ENCODE measurements around the gene EIF2B1. TPM values are rescaled to one million over a fixed set of nuclear protein-coding genes. Genes with fewer than 3 reads are reported as not detected.

EIF2B1 gene
- 55.2 TPM for total RNA-seq

DNA sequence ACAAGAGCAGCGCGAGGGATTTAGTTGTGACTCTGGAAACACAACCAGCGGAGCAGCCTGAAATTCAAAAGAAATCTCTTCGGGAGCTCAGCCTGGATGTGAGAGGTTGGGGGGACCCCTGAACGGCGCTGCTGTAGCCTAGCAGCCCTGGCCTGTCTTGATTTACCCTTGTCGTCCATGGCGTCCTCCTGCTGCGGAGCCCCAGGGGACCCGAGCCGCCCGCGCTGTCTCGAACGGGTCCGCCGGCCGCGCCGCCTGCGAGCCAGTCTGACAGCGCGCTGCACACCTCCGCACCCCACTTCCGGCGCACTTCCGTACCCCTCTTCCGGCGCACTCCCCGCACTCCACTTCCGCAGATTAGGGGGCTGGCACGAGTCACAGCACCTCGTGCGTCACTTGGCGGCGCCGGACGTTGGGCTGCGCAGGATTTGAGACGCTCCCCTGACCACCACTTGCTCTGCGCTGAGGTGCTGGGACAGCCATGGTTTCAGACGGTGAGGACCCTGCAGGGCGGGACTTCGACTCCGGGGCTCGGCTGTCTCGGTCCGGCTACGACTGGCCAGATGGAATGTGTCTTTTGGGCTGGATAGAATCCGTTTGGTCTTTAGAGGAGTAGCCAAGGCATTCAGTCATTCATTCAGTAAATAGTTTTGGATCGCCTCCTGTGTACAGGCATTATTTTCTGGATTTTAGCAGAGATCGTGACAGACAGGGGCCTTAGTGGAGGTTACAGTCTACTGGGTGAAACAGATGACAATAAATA, at the start of gene EIF2B1, which contains the start of gene GTF2H3:
Gene EIF2B1 (minus strand): TSS at position 308 of the 763 bp plus-strand sequence. CDS start 129 bp downstream, at position 179.
Gene GTF2H3 (plus strand): TSS at position 451 of the 763 bp plus-strand sequence. CDS start 31 bp downstream, at position 482.
- intact Hi-C loops (cut with DNase I) = no loop called here
- Histone ChIP-seq H3K27ac (peak within 1 kb of the TSS; percentile 53), H3K9me3 (no peaks in the 10 kb centered on the region), H3K4me3 (peak within 1 kb of the TSS; percentile 69 to 77), H3K36me3 (peaks cover 0 to 34% of the 10 kb centered on the region in 2 donors), H3K4me1 (peaks cover 22% of the 10 kb centered on the region), H3K27me3 (no peaks in the 10 kb centered on the region)
- TF ChIP-seq POLR2AphosphoS5 (IDR thresholded peaks at IDR 0.05; ENCODE audit: insufficient read depth in 1 of 2, low read depth in 1 of 2) = peak; percentile 94 to 98
- TF ChIP-seq POLR2A (IDR thresholded peaks at IDR 0.05) = peak in 1 of 2 donors; percentile 10
- TF ChIP-seq, protein P1, sequence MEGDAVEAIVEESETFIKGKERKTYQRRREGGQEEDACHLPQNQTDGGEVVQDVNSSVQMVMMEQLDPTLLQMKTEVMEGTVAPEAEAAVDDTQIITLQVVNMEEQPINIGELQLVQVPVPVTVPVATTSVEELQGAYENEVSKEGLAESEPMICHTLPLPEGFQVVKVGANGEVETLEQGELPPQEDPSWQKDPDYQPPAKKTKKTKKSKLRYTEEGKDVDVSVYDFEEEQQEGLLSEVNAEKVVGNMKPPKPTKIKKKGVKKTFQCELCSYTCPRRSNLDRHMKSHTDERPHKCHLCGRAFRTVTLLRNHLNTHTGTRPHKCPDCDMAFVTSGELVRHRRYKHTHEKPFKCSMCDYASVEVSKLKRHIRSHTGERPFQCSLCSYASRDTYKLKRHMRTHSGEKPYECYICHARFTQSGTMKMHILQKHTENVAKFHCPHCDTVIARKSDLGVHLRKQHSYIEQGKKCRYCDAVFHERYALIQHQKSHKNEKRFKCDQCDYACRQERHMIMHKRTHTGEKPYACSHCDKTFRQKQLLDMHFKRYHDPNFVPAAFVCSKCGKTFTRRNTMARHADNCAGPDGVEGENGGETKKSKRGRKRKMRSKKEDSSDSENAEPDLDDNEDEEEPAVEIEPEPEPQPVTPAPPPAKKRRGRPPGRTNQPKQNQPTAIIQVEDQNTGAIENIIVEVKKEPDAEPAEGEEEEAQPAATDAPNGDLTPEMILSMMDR (IDR thresholded peaks at IDR 0.05) = no peak
- DNase-seq (ENCODE audit: extremely low spot score in 2 of 2) = peak; percentile 94 to 97

DNA sequence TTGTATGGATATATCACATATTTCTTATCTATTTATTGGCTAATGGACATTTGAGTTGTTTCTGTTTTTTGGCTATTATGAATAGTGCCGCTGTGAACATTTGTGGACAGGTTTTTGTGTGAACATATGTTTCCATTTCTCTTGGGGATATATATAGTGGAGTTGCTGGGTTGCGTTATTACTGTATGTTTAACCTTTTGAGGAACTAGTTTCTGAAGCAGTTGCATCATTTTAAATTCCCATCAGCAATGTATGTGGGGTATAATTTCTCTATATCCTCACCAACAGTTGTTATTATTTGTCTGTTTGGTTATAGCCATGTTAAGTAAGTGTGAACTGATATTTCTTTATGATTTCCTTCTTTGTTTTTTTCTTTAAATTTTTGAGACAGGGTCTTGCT, 48.1 kb upstream of the EIF2B1 start:
- H3K36me3 ChIP-seq = peaks cover 0 to 25% of the 10 kb centered on the region in 2 donors
- no peaks in the 10 kb centered on the region for H3K4me1 ChIP-seq
- H3K9me3 ChIP-seq = no peaks in the 10 kb centered on the region
- H3K27ac ChIP-seq = no peak overlapping the region
- intact Hi-C loops (cut with DNase I) = no loop called here
- H3K4me3 ChIP-seq = no peak overlapping the region
- no peak for DNase-seq (ENCODE audit: extremely low spot score in 2 of 2)
- H3K27me3 ChIP-seq = no peaks in the 10 kb centered on the region
- TF ChIP-seq POLR2A (IDR thresholded peaks at IDR 0.05) = no peak
- TF ChIP-seq, protein P1 (IDR thresholded peaks at IDR 0.05) = no peak
- no peak for TF ChIP-seq POLR2AphosphoS5 (IDR thresholded peaks at IDR 0.05; ENCODE audit: insufficient read depth in 1 of 2, low read depth in 1 of 2)

DNA sequence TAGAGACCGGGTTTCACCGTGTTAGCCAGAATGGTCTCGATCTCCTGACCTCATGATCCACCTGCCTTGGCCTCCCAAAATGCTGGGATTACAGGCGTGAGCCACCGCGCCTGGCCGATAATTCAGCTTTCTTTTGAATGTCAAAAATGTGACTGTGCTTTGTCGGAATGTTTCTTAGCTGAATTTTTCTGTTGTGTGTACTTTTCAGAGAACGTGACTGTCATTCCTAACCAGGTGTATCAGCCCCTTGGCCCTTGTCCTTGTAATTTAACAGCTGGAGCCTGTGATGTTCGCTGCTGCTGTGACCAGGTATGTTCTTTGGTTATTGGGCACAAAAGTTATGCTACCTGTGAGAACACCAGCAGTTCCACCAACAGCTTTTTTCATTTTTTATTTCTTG, 45.5 kb upstream of the EIF2B1 start:
- H3K4me3 ChIP-seq = no peak overlapping the region
- peaks cover 0 to 45% of the 10 kb centered on the region in 2 donors for H3K36me3 ChIP-seq
- H3K9me3 ChIP-seq = no peaks in the 10 kb centered on the region
- H3K4me1 ChIP-seq = no peaks in the 10 kb centered on the region
- intact Hi-C loops (cut with DNase I) = no loop called here
- H3K27ac ChIP-seq = no peak overlapping the region
- H3K27me3 ChIP-seq = no peaks in the 10 kb centered on the region
- no peak for DNase-seq (ENCODE audit: extremely low spot score in 2 of 2)
- TF ChIP-seq POLR2AphosphoS5 (IDR thresholded peaks at IDR 0.05; ENCODE audit: insufficient read depth in 1 of 2, low read depth in 1 of 2) = no peak
- TF ChIP-seq, protein P1 (IDR thresholded peaks at IDR 0.05) = no peak
- TF ChIP-seq POLR2A (IDR thresholded peaks at IDR 0.05) = no peak

DNA sequence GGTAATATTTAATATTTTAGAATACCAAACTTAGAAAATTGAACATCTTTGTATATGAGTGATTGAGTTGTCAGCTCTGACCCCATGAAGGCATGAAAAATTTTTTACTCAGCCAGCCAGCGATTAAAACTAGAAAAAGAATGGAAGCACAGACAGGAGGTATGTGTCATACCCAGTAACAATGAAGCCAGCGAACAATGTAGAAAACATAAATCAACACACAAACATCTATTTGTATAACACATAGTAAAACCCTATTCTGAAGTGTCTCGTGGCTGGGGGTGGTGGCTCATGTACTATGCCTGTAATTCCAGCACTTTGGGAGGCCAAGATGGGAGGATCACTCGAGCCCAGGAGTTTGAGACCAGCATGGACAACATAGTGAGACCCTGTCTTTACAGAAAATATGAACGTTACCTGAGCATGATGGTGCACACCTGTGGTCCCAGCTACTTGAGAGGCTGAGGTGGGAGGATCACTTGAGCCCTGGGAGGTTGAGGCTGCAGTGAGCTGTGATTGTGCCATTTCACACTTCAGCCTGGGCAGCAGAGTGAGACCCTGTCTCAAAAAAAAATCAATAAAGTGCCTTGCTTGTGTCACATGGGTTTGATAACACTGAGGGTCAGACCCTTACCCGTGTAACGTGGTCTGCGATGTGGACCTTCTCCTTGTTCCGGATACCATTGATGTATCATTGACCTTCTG, 43.3 kb upstream of the EIF2B1 start:
- Histone ChIP-seq H3K4me1 (peaks cover 14% of the 10 kb centered on the region), H3K36me3 (peaks cover 0 to 37% of the 10 kb centered on the region in 2 donors), H3K4me3 (no peak overlapping the region), H3K27ac (no peak overlapping the region), H3K27me3 (no peaks in the 10 kb centered on the region), H3K9me3 (no peaks in the 10 kb centered on the region)
- intact Hi-C loops (cut with DNase I) = no loop called here
- DNase-seq (ENCODE audit: extremely low spot score in 2 of 2) = no peak
- no peak for TF ChIP-seq POLR2A (IDR thresholded peaks at IDR 0.05)

DNA sequence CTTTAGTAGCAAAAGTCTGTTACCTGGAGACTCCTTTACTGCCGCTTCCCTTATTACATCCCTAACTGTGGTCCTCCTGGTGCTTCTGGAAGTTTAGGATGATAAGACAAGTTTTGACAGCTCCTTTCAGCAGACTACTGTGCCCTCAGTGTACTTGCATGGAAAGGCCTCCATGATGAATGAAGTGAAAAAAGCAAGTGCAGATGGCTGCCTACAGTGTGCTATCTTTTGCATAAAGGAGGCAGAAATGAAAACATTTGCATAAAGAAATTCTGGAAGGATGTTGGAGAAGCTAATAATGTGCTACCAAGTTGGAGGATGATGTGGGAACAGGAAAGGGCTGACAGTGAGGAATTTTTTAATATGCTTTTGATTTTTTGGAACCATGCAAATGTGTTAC, 42.0 kb upstream of the EIF2B1 start:
- Histone ChIP-seq H3K9me3 (no peaks in the 10 kb centered on the region), H3K27ac (no peak overlapping the region), H3K36me3 (peaks cover 0 to 35% of the 10 kb centered on the region in 2 donors), H3K27me3 (no peaks in the 10 kb centered on the region), H3K4me3 (no peak overlapping the region), H3K4me1 (peaks cover 19% of the 10 kb centered on the region)
- no peak for DNase-seq (ENCODE audit: extremely low spot score in 2 of 2)
- intact Hi-C loops (cut with DNase I) = no loop called here
- TF ChIP-seq POLR2AphosphoS5 (IDR thresholded peaks at IDR 0.05; ENCODE audit: insufficient read depth in 1 of 2, low read depth in 1 of 2) (no peak), POLR2A (IDR thresholded peaks at IDR 0.05) (no peak)
- TF ChIP-seq, protein P1 (IDR thresholded peaks at IDR 0.05) = no peak
